C1 segment of cervical spinal cord (tissue), 14 donors: Measurements from ENCODE around the gene DNAJB14.
A peak's percentile ranks its signal among the peaks of the same experiment; 100 is the strongest.
"Not testable (repeated sequence)": the region's sequence is repeated elsewhere in the genome, so short reads cannot be mapped to it uniquely, and the experiment has no call there.

Source experiments
- DNase-seq, 14 donors: peaks; one replicate each; lab custom pipeline; 2025; lab: John Stamatoyannopoulos, UW

Gene DNAJB14

DNA sequence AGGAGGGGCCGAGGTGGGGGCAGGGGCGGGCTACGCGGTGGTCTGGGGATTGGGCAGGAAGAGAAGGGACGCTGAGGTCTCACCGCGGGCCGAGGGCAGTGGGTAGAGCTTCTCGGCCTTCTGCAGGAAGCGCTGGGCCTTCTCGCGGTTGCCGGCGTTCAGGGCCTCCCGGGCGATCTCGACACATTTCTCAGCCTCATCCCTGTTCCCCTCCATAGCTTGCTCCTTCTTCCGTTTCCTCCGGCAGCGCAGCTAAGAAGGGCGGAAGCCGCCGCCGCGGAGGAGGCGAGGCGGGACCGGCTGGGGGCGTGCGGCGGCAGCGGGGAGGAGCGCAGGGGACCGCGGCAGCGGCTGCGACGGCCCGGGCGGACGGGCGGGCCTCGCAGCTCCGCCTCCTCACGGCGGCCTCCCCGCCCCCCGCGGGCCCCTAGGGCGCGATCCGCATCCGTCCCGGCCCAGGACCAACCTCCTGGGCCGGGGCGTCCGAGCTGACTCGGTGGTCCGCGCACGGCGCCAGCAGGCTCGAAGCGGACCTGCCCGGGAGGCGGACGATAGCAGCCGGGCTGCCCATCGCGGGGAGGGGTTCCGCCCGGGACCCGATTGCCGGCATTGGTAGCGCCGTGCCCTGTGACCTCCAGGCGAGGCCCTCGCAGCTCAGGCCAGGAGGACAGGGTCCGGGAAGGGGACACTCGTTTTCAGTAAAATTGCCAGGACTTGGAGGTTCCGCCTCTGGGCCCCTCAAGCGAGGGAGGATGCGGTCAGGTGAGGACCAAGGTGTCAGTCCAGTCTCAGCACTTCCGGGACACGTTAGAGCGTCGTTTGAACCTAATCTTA is at the start of gene DNAJB14:
Gene DNAJB14 (minus strand): TSS at position 263 of the 834 bp plus-strand sequence. CDS start 47 bp downstream, at position 216.
- peak in 13 of 14 donors; percentile 10 to 82 (median 62) for DNase-seq

DNA sequence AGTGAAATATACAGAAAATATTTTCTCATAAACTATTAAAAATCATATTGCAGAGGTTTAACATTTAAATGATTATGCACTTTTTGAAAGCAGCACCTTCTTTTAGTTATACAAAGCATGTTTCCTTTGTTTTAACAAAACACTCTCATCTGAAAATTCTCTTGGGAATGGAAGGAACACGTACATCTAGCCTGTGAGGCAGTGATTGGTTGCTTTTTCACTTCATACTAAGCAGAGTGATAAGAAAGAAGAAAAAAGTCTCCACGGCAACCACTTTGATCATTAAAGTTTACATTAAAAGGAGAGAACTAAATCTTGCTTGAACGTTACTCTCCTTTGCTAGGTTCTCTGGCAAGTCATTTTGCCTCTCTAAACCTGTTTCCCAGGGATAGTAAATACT is 45.3 kb upstream of the DNAJB14 start:
- no peak for DNase-seq

- no peak for DNase-seq
These were observed 41.3 kb upstream of the DNAJB14 start for GRCh38 chr4:99987681-99988080.

- DNase-seq, result no peak
These were observed 40.4 kb upstream of the DNAJB14 start for GRCh38 chr4:99986792-99987191.

DNA sequence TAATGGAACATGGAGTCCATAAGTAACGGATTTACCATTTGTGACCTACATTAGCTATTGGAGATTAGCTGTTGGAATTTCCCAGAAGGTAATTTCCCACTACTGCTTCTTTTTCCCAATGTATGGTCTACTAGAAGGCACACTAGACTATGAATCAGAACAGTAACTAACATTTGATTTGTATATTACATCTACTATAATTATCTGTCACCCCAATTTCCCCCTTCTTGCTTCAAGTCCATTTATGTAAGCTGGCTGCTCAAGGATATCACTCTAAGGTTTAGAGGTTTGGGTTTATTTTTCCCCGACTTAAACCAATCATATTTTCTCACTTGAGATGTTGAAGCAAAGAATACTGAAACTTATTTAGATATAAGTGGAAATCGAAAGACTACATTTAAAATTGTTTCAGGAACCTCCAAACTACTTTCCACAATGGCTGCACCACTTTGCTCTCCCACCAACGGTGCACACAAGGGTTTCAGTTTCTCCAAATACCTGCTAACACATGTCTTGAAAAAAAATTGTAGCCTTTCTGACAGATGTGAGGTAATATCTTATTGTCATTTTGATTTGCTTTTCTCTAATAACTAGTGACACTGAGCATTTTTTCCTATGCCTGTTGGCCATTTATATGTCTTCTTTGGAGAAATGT is 37.0 kb upstream of the DNAJB14 start:
- no peak for DNase-seq

DNA sequence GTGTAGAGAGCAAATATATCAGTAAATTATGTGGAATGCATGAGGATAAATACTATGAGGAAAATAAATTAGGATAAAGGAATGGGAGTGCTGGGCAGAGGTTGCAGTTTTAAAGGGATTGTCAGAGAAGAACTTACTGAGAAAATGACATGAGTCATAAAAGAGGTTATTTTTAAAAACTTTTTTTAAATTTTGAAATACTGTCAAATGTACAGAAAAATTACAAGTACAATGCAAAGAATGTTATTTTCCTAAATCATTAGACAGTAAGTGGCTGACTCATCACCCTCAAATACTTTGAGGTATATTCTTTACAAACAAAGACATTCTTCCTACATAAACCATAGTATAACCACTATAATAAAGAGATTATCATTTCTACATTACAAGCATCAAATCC is 33.5 kb upstream of the DNAJB14 start:
- DNase-seq, result no peak

GRCh38 chr4:99971453-99972111 is 25.2 kb upstream of the DNAJB14 start:
- no peak for DNase-seq

GRCh38 chr4:99968330-99968729 is 21.9 kb upstream of the DNAJB14 start:
- DNase-seq, result no peak

DNA sequence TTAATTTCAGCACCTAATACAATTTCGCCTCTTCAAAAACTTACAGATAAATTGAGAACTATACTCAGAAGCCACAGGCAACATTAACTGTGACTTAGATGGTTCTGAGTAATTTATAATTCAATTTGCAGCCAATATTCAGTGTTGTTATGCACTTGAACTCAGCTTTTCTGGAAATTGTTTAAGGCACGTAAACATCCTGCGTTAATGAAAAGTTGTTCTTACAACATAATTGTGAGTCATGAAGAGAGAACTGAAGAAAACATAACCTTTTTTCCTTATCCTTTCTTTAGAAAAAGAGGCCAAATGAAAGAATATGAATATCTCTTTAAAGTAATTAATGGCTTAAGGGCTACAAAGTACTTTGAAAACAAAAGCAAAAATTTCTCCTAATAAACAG is 20.3 kb upstream of the DNAJB14 start:
- DNase-seq, result no peak

DNA sequence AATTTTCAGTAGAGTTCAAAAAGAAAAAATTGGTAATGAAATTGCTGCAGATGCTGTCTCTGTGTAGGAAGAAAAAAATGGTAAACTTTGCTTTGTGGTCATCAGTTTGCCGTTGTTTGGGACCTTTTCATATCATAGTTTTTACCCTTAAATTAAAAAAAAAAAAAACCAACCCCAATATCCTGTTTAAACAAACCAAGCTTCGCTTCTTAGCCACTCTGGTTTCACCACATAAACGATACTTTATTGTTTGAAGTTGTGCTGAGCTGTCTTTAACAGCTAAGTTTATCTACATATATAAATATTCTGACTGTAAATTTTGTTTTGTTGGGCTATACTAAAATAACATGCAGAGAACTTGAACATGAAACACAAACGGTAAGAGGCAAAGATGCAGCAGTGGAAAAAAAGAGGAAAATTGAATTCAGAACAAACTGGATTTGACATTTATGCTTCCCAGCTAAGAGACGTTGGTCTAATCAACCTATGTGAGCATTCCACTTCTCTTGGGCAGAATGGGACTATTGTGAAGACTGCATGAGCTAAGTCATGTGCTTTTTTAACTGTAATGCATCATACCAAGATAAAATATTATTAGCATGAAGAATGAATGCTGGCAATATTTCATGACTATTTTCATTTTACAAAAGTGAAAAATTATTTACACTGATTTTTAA is 19.4 kb upstream of the DNAJB14 start:
- no peak for DNase-seq

GRCh38 chr4:99965173-99965572 is 18.8 kb upstream of the DNAJB14 start:
- DNase-seq, result no peak

DNA sequence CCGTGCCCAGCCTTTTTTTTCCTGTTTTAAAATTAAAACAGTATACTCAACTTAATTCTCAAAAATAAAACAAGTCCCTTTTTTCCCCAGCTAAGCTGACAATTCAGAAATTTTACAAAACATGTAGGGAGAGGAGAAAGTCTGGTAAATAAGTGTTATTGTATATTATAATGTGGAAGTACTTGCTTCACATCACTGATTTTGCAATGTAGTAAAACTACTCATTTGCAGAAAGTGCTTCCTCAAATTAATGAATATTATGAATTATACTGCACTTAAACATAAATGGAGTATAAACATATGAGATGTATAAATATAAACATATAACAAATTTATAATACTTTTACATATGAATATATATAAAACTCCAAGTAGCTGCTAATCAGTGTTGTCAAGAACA is 15.3 kb upstream of the DNAJB14 start:
- DNase-seq, result no peak

- no peak for DNase-seq
These were observed 14.2 kb upstream of the DNAJB14 start for GRCh38 chr4:99960648-99961047.

DNA sequence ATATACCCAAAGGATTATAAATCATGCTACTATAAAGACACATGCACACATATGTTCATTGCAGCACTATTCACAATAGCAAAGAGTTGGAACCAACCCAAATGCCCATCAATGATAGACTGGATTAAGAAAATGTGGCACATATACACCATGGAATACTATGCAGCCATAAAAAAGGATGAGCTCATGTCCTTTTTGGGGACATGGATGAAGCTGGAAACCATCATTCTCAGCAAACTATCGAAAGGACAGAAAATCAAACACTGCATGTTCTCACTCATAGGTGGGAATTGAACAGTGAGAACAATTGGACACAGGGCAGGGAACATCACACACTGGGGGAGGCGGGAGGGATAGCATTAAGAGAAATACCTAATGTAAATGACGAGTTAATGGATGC is 11.8 kb upstream of the DNAJB14 start:
- not testable (repeated sequence) for DNase-seq

GRCh38 chr4:99950913-99951254 is 4.5 kb upstream of the DNAJB14 start:
- DNase-seq, result no peak

DNA sequence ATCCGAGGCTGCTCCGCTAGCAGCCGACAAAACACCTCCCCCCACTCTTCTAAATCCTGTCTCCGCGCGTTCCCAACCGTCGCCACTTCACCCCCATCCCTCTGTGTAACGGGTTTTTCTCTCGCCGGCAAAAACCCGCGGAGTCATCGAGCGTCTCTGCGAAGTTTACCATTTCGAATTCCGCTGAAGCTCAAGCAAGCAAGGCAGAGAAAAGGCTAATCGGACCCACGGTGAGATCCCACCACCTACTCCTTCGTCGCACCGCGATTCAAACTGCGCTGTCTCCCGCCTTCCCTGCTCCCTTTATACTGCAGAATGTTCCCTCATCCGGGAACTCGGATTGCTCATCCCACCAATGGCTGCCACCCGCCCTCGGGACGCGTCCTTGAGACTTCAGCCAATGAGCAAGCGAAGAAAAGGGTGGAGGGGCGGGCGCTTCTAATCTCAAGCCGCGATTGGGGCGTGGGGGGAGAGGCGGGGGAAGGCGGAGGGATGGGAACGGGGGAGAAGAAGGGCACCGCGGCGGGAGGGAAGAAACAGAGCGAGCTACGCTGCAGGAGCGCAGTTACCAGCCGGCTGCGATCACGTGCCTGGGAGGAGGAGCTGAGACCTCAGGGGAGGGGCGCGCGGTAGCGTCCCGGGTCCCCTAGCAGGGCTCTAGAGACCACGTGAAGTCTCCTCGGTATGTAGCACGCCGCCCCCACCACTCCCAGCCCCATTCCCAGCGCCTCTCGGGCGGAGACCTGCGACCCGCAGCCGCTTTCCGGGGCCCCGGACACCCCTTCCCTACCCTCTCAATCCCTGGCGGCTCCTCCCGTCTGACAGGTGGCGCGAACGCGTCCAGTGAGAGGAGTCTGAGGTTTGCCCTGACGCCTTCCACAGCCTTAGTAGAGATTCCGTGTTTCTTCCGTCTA is 3.8 kb upstream of the DNAJB14 start, which contains the start of gene H2AZ1:
Gene H2AZ1 (minus strand): TSS at position 277 of the 914 bp plus-strand sequence. CDS start 105 bp downstream, at position 172.
- DNase-seq, result peak; percentile 82 to 99 (median 96)

DNA sequence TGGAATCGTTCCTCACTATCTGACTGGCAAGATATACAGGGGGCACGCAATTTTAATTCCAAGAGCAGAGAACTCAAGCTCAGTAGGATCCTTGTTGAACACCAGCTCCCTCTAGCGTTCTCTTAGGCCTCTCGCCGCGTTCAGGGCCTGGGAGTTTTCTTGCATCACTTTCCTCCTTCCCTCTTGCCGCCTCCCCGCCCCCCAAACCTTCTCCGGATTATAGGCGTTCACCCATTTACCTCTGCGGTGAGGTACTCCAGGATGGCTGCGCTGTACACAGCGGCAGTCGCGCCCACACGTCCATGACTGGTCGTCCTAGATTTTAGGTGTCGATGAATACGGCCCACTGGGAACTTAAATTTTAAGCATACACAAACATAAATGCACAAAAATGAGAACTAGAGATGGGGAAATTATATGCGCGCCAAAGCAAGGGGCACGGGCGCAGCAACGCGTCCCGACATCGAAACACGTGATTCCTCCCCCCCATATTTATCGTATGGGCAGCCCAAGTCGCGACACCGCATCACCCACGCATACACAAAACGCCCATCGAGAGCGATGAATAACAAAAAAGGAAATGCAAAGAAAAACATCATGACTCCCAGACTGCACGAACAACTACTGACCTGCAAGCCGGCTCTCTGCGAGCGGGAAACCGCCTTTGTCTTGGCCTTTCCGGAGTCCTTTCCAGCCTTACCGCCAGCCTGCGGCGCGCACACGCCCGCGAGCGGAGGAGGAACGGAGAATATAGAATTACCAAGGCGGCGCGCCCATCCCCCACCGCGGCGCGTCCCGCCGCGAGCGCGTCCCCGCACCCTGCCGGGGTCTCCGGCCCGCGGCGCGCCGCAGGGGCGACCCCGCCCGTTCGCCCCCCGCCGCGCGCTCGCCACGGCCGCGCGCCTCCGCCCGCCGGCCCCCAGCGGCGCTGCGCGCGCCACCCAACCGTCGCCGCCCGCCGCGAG is 2.9 kb upstream of the DNAJB14 start:
- DNase-seq, result peak; percentile 18 to 93 (median 76)

DNA sequence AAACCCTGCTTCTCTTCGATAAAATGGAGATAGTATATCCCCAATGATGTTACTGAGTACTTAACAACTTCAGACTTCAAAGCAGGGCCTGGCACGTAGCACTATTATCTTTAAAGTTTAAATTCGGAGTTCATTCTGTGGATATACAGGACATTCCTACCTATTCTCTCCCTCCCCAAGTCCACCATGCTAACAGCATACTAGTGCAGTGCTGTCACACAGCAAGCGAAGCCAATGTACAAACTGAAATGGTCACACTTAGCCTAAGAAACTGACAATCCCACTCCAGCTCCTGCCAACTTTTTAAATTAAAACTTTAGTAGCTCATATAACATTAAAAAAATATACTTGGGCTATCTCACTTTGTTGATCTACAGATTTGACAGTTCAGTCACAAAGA is 1.2 kb upstream of the DNAJB14 start:
- DNase-seq, result no peak

DNA sequence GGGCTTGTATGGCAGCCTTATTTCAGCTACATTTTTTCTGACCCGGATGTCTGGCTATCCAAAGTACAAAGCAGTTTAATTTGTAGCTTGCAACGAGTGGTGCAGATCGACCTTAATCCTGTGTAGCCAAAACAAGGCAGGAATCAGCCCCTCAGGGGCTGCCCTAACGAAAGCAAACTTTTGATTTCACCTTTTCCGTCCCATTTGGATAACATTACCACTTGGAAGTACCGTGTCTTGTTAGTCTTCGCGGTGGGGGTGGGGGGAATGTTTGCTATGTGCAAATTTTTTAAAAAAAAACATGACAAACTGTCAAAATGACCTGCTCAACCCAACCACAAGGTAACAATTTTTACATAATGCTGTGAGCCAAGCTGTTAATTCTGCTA is 766 bp upstream of the DNAJB14 start:
- peak in 1 of 14 donors; percentile 19 for DNase-seq
